Small intestine (tissue), 16 donors: Measurements from ENCODE around the gene CEP250. TPM values are rescaled to one million over a fixed set of nuclear protein-coding genes. Genes with fewer than 3 reads are reported as not detected.

Source experiments
- DNase-seq, 2 donors: peaks; one replicate each; pipeline versions ENCODE4 v3.0.0 to v3.0.0-alpha.2; 2013
- FAIRE-seq: peaks from 2 replicates; lab custom pipeline; 2012; peaks lifted over from hg19 to GRCh38; lab: Jason Lieb, UNC
- H3K27ac ChIP-seq, 3 donors: one replicate each; pipeline ENCODE4 v1.5.1; 2013; ENCODE audit warnings: low read length in 2 of 3, mild to moderate bottlenecking in 2 of 3, control low read depth in 1 of 3, inconsistent platforms in 1 of 3, low read depth in 1 of 3, moderate library complexity in 1 of 3
- H3K27me3 ChIP-seq, 3 donors: one replicate each; pipeline ENCODE4 v1.6.1; 2013; ENCODE audit warnings: low read length in 3 of 3, inconsistent platforms in 1 of 3; ENCODE audit not compliant: control insufficient read depth in 3 of 3, insufficient read depth in 3 of 3
- H3K36me3 ChIP-seq, 3 donors: one replicate each; pipeline ENCODE4 v1.6.1; 2013; ENCODE audit warnings: low read length in 3 of 3, inconsistent platforms in 1 of 3, low read depth in 1 of 3, mild to moderate bottlenecking in 1 of 3, moderate library complexity in 1 of 3; ENCODE audit not compliant: control insufficient read depth in 3 of 3, insufficient read depth in 2 of 3
- H3K4me1 ChIP-seq, 3 donors: one replicate each; pipeline ENCODE4 v1.6.1; 2013; ENCODE audit warnings: low read length in 2 of 3, inconsistent platforms in 1 of 3, low read depth in 1 of 3, mild to moderate bottlenecking in 1 of 3, moderate library complexity in 1 of 3; ENCODE audit not compliant: control insufficient read depth in 3 of 3, insufficient read depth in 2 of 3
- H3K4me3 ChIP-seq, 3 donors: one replicate each; pipeline ENCODE4 v1.5.1; 2013; ENCODE audit warnings: low read length in 3 of 3, control low read depth in 1 of 3, inconsistent platforms in 1 of 3, low read depth in 1 of 3, mild to moderate bottlenecking in 1 of 3, moderate library complexity in 1 of 3
- H3K9me3 ChIP-seq, 2 donors: one replicate each; pipeline ENCODE4 v1.6.1; 2013; ENCODE audit warnings: low read depth in 1 of 2, low read length in 1 of 2; ENCODE audit not compliant: control insufficient read depth in 2 of 2, insufficient read depth in 1 of 2
- WGBS, 3 donors: extraction: QIAGEN DNeasy Blood & Tissue Kit; methylation state at CpG; one replicate each; pipeline ENCODE4 v1.1.7; 2013; 5-methylcytosine and 5-hydroxymethylcytosine counted together
- long read RNA-seq, 10 donors: transcript quantifications; one replicate each; lab custom pipeline, GENCODE V29; 2026
- polyA plus RNA-seq, 4 donors: library from polyadenylated mRNA; stranded (reverse) in 3 of 4; unstranded in 1 of 4; fragments of 200-250 nt in 3 of 4; fragments of 120-200 nt in 1 of 4; gene quantifications; one replicate each; pipeline versions ENCODE4 v1.2.1 to v1.2.3, GENCODE V29; 2013
- donor health status: healthy with polysubstance abuse.
- donor health status: control.
- donor health status: control.
- donor health status: Bipolar disorder and iron deficiency.
- donor health status: healthy.

Gene CEP250
- 10 to 100 TPM in 2 of 4 donors, 1 to 10 TPM in 2; 3.0 to 31.7 (median 8.8) TPM for polyA plus RNA-seq
- long read RNA-seq, donor 1, result 0 reads
- long read RNA-seq, donor 2, result 0 reads
- long read RNA-seq, donor 3, partial matches to known transcripts, result 6 of 6 reads
- long read RNA-seq, donor 3, other reads (novel, unspliced or antisense), result 0 of 6 reads
- long read RNA-seq, donor 4, result 0 reads
- long read RNA-seq, donor 5, result 0 reads
- long read RNA-seq, donor 6, partial matches to known transcripts, result 139 of 169 reads
- long read RNA-seq, donor 6, other reads (novel, unspliced or antisense), result 29 of 169 reads
- long read RNA-seq, donor 7, result 0 reads
- long read RNA-seq, donor 8, result 0 reads
- long read RNA-seq, donor 9, result 0 reads
- long read RNA-seq, donor 10, partial matches to known transcripts, result 336 of 368 reads
- long read RNA-seq, donor 10, other reads (novel, unspliced or antisense), result 32 of 368 reads

- Histone ChIP-seq H3K4me3 (peak within 1 kb of the TSS; percentile 80 to 87 (median 83)), H3K36me3 (peaks cover 0 to 6% (median 0%) of the 10 kb centered on the region in 3 donors), H3K27me3 (no peaks in the 10 kb centered on the region), H3K9me3 (no peaks in the 10 kb centered on the region), H3K4me1 (peaks cover 0 to 6% (median 2%) of the 10 kb centered on the region in 3 donors), H3K27ac (peak within 1 kb of the TSS; percentile 78 to 99 (median 95))
- FAIRE-seq (no peak), DNase-seq (peak; percentile 96 to 97)
- 0% methylated on average over 54 to 59 of the region's 59 CpGs for WGBS, 3 donors
These were observed at the start of gene CEP250 for GRCh38 chr20:35454881-35455609. Gene CEP250 (plus strand): TSS chr20:35455598. CDS start chr20:35462368, 6,770 bp downstream.

GRCh38 chr20:35405775-35406174 is 49.6 kb upstream of the CEP250 start:
- H3K9me3 ChIP-seq, result peaks cover 0 to 12% of the 10 kb centered on the region in 2 donors
- 97 to 98% (median 97%) methylated on average over 3 of the region's 3 CpGs for WGBS, 3 donors
- no peaks in the 10 kb centered on the region for H3K27me3 ChIP-seq
- FAIRE-seq (no peak), DNase-seq (no peak)
- H3K36me3 ChIP-seq, result peaks cover 2 to 23% (median 6%) of the 10 kb centered on the region in 3 donors
- no peaks in the 10 kb centered on the region for H3K4me1 ChIP-seq
- H3K4me3 ChIP-seq, result no peak overlapping the region
- H3K27ac ChIP-seq, result no peak overlapping the region

- FAIRE-seq, result no peak
These were observed 47.1 kb upstream of the CEP250 start for GRCh38 chr20:35408270-35408669.

GRCh38 chr20:35409542-35409941 is 45.9 kb upstream of the CEP250 start:
- WGBS, 3 donors, result 67 to 78% (median 71%) methylated on average over 3 of the region's 3 CpGs
- DNase-seq (no peak), FAIRE-seq (no peak)
- no peak overlapping the region for H3K27ac ChIP-seq
- no peak overlapping the region for H3K4me3 ChIP-seq
- peaks cover 0 to 12% of the 10 kb centered on the region in 2 donors for H3K9me3 ChIP-seq
- H3K4me1 ChIP-seq, result peaks cover 0 to 2% (median 0%) of the 10 kb centered on the region in 3 donors
- H3K27me3 ChIP-seq, result no peaks in the 10 kb centered on the region
- peaks cover 2 to 21% (median 6%) of the 10 kb centered on the region in 3 donors for H3K36me3 ChIP-seq

More at GRCh38 chr20:35408270-35408669, 47.1 kb upstream of the CEP250 start:
- H3K9me3 ChIP-seq, result peaks cover 0 to 12% of the 10 kb centered on the region in 2 donors
- WGBS, 3 donors, result 96 to 99% (median 97%) methylated on average over 3 of the region's 3 CpGs
- no peak for DNase-seq
- H3K27me3 ChIP-seq, result no peaks in the 10 kb centered on the region
- H3K4me1 ChIP-seq, result peaks cover 0 to 2% (median 0%) of the 10 kb centered on the region in 3 donors
- peaks cover 2 to 21% (median 6%) of the 10 kb centered on the region in 3 donors for H3K36me3 ChIP-seq
- no peak overlapping the region for H3K4me3 ChIP-seq
- H3K27ac ChIP-seq, result no peak overlapping the region

GRCh38 chr20:35410613-35411012 is 44.8 kb upstream of the CEP250 start:
- Histone ChIP-seq H3K27ac (no peak overlapping the region), H3K4me3 (peak overlapping the region in 2 of 3 donors; percentile 82 to 91)
- 76 to 83% (median 77%) methylated on average over 6 of the region's 6 CpGs for WGBS, 3 donors

GRCh38 chr20:35421322-35421721 is 34.1 kb upstream of the CEP250 start:
- Histone ChIP-seq H3K4me1 (no peaks in the 10 kb centered on the region), H3K27me3 (peaks cover 0 to under 1% (median under 1%) of the 10 kb centered on the region in 3 donors), H3K36me3 (no peaks in the 10 kb centered on the region), H3K27ac (no peak overlapping the region), H3K9me3 (no peaks in the 10 kb centered on the region), H3K4me3 (no peak overlapping the region)
- FAIRE-seq, result no peak
- DNase-seq, result no peak
- WGBS, 3 donors, result 54 to 66% (median 62%) methylated on average over 2 of the region's 2 CpGs

More at GRCh38 chr20:35410613-35411012, 44.8 kb upstream of the CEP250 start:
- Histone ChIP-seq H3K4me1 (peaks cover 0 to 2% (median 0%) of the 10 kb centered on the region in 3 donors), H3K36me3 (peaks cover 2 to 21% (median 6%) of the 10 kb centered on the region in 3 donors), H3K9me3 (peaks cover 0 to 4% of the 10 kb centered on the region in 2 donors), H3K27me3 (no peaks in the 10 kb centered on the region)
- DNase-seq, result no peak
- no peak for FAIRE-seq

- FAIRE-seq, result no peak
- H3K36me3 ChIP-seq, result no peaks in the 10 kb centered on the region
- 68 to 75% (median 74%) methylated on average over 6 of the region's 6 CpGs for WGBS, 3 donors
These were observed 23.6 kb upstream of the CEP250 start for GRCh38 chr20:35431621-35432429.

GRCh38 chr20:35432430-35432735 is 23.0 kb upstream of the CEP250 start:
- Histone ChIP-seq H3K27me3 (no peaks in the 10 kb centered on the region), H3K36me3 (no peaks in the 10 kb centered on the region), H3K4me3 (no peak overlapping the region), H3K4me1 (no peaks in the 10 kb centered on the region), H3K9me3 (no peaks in the 10 kb centered on the region), H3K27ac (no peak overlapping the region)
- no peak for FAIRE-seq
- WGBS, 3 donors, result 40 to 79% (median 58%) methylated on average over 1 of the region's 1 CpG
- no peak for DNase-seq

More at GRCh38 chr20:35431621-35432429, 23.6 kb upstream of the CEP250 start:
- Histone ChIP-seq H3K27me3 (no peaks in the 10 kb centered on the region), H3K9me3 (no peaks in the 10 kb centered on the region), H3K4me3 (no peak overlapping the region), H3K4me1 (no peaks in the 10 kb centered on the region), H3K27ac (no peak overlapping the region)
- no peak for DNase-seq
